ENCODE measurements around the gene WDR18. TPM values are rescaled to one million over a fixed set of nuclear protein-coding genes. Genes with fewer than 3 reads are reported as not detected.

The WDR18 gene
- total RNA-seq, 1 experiment from 2014 or later: 44.0 TPM

GRCh38 chr19:970695-971094 is 13.4 kb upstream of the WDR18 start:
- ATAC-seq: no peak
- intact Hi-C loops (cut with micrococcal nuclease; ENCODE audit: unreplicated experiment) (no loop called here), in situ Hi-C loops (cut with HindIII; ENCODE audit: low pct_unique_long_range_greater_than_20kb, low sequenced_read_pairs) (no loop called here)
- DNase-seq (ENCODE audit: low read depth, low spot score): no peak
- POLR2A ChIA-PET: no interaction called here
- H3K4me1 ChIP-seq (ENCODE audit: control insufficient read depth, insufficient read depth, low read length): no peaks in the 10 kb centered on the region
- H3K27me3 ChIP-seq (ENCODE audit: control insufficient read depth, insufficient read depth, low read length): no peaks in the 10 kb centered on the region
- TF ChIP-seq, protein P1, sequence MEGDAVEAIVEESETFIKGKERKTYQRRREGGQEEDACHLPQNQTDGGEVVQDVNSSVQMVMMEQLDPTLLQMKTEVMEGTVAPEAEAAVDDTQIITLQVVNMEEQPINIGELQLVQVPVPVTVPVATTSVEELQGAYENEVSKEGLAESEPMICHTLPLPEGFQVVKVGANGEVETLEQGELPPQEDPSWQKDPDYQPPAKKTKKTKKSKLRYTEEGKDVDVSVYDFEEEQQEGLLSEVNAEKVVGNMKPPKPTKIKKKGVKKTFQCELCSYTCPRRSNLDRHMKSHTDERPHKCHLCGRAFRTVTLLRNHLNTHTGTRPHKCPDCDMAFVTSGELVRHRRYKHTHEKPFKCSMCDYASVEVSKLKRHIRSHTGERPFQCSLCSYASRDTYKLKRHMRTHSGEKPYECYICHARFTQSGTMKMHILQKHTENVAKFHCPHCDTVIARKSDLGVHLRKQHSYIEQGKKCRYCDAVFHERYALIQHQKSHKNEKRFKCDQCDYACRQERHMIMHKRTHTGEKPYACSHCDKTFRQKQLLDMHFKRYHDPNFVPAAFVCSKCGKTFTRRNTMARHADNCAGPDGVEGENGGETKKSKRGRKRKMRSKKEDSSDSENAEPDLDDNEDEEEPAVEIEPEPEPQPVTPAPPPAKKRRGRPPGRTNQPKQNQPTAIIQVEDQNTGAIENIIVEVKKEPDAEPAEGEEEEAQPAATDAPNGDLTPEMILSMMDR (IDR thresholded peaks at IDR 0.05): no peak; the same call in 1 of the 2 replicates
- CTCF ChIA-PET: interaction anchor here (0.6 kb wide), 1 partner anchor 52 kb away, joined by 4 read pairs; no protein-coding TSS in a partner anchor
- no peak overlapping the region for H3K27ac ChIP-seq (ENCODE audit: low read length)
- H3K9me3 ChIP-seq (ENCODE audit: control insufficient read depth, insufficient read depth, low read depth, low read length): no peaks in the 10 kb centered on the region
- H3K36me3 ChIP-seq (ENCODE audit: control insufficient read depth, insufficient read depth, low read length): peaks cover 5% of the 10 kb centered on the region; the same call in 1 of the 2 replicates
- no TSS peak for BruUV-seq (replicated peaks)
- no peak overlapping the region for H3K4me3 ChIP-seq (ENCODE audit: low read depth in 2 of 2, low read length in 2 of 2)

GRCh38 chr19:971795-972194 is 12.3 kb upstream of the WDR18 start:
- in situ Hi-C loops (cut with HindIII; ENCODE audit: low pct_unique_long_range_greater_than_20kb, low sequenced_read_pairs): no loop called here
- ATAC-seq: no peak
- Histone ChIP-seq H3K27me3 (ENCODE audit: control insufficient read depth, insufficient read depth, low read length) (no peaks in the 10 kb centered on the region), H3K27ac (ENCODE audit: low read length) (no peak overlapping the region), H3K4me1 (ENCODE audit: control insufficient read depth, insufficient read depth, low read length) (no peaks in the 10 kb centered on the region), H3K36me3 (ENCODE audit: control insufficient read depth, insufficient read depth, low read length) (peaks cover 5% of the 10 kb centered on the region; the same call in 1 of the 2 replicates), H3K9me3 (ENCODE audit: control insufficient read depth, insufficient read depth, low read depth, low read length) (no peaks in the 10 kb centered on the region), H3K4me3 (ENCODE audit: low read depth in 2 of 2, low read length in 2 of 2) (no peak overlapping the region)
- DNase-seq (ENCODE audit: low read depth, low spot score): no peak
- BruUV-seq (replicated peaks): no TSS peak
- POLR2A ChIA-PET: no interaction called here
- TF ChIP-seq POLR2AphosphoS5 (IDR thresholded peaks at IDR 0.05; ENCODE audit: low read depth, low read length) (no peak), TCF7L2 (IDR thresholded peaks at IDR 0.05; ENCODE audit: low read depth, low read length) (no peak), SIN3A (IDR thresholded peaks at IDR 0.05; ENCODE audit: borderline replicate concordance, insufficient read depth, low read depth, low read length) (no peak)
- TF ChIP-seq, protein P2, sequence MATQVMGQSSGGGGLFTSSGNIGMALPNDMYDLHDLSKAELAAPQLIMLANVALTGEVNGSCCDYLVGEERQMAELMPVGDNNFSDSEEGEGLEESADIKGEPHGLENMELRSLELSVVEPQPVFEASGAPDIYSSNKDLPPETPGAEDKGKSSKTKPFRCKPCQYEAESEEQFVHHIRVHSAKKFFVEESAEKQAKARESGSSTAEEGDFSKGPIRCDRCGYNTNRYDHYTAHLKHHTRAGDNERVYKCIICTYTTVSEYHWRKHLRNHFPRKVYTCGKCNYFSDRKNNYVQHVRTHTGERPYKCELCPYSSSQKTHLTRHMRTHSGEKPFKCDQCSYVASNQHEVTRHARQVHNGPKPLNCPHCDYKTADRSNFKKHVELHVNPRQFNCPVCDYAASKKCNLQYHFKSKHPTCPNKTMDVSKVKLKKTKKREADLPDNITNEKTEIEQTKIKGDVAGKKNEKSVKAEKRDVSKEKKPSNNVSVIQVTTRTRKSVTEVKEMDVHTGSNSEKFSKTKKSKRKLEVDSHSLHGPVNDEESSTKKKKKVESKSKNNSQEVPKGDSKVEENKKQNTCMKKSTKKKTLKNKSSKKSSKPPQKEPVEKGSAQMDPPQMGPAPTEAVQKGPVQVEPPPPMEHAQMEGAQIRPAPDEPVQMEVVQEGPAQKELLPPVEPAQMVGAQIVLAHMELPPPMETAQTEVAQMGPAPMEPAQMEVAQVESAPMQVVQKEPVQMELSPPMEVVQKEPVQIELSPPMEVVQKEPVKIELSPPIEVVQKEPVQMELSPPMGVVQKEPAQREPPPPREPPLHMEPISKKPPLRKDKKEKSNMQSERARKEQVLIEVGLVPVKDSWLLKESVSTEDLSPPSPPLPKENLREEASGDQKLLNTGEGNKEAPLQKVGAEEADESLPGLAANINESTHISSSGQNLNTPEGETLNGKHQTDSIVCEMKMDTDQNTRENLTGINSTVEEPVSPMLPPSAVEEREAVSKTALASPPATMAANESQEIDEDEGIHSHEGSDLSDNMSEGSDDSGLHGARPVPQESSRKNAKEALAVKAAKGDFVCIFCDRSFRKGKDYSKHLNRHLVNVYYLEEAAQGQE (IDR thresholded peaks at IDR 0.05; ENCODE audit: insufficient read depth in 1 of 2, low read depth in 2 of 2, low read length in 1 of 2): no peak
- intact Hi-C loops (cut with micrococcal nuclease; ENCODE audit: unreplicated experiment): no loop called here
- CTCF ChIA-PET: no interaction called here

- CTCF ChIA-PET: interaction anchor here (0.6 kb wide), 1 partner anchor 362 kb away, joined by 7 read pairs; no protein-coding TSS in a partner anchor
- no peak overlapping the region for H3K27ac ChIP-seq (ENCODE audit: low read length)
- no peaks in the 10 kb centered on the region for H3K27me3 ChIP-seq (ENCODE audit: control insufficient read depth, insufficient read depth, low read length)
- DNase-seq (ENCODE audit: low read depth, low spot score) (no peak), ATAC-seq (no peak)
- POLR2A ChIA-PET: no interaction called here
- H3K9me3 ChIP-seq (ENCODE audit: control insufficient read depth, insufficient read depth, low read depth, low read length): no peaks in the 10 kb centered on the region
- intact Hi-C loops (cut with micrococcal nuclease; ENCODE audit: unreplicated experiment) (no loop called here), in situ Hi-C loops (cut with HindIII; ENCODE audit: low pct_unique_long_range_greater_than_20kb, low sequenced_read_pairs) (no loop called here)
- peaks cover 5% of the 10 kb centered on the region; the same call in 1 of the 2 replicates for H3K36me3 ChIP-seq (ENCODE audit: control insufficient read depth, insufficient read depth, low read length)
- no peak overlapping the region for H3K4me3 ChIP-seq (ENCODE audit: low read depth in 2 of 2, low read length in 2 of 2)
- no TSS peak for BruUV-seq (replicated peaks)
- H3K4me1 ChIP-seq (ENCODE audit: control insufficient read depth, insufficient read depth, low read length): no peaks in the 10 kb centered on the region
- TF ChIP-seq, protein P2 (IDR thresholded peaks at IDR 0.05; ENCODE audit: insufficient read depth in 1 of 2, low read depth in 2 of 2, low read length in 1 of 2): no peak
- TF ChIP-seq, protein P1 (IDR thresholded peaks at IDR 0.05): no peak
- TF ChIP-seq TCF7L2 (IDR thresholded peaks at IDR 0.05; ENCODE audit: low read depth, low read length) (no peak), POLR2AphosphoS5 (IDR thresholded peaks at IDR 0.05; ENCODE audit: low read depth, low read length) (no peak), SIN3A (IDR thresholded peaks at IDR 0.05; ENCODE audit: borderline replicate concordance, insufficient read depth, low read depth, low read length) (no peak)
These were observed 11.9 kb upstream of the WDR18 start for GRCh38 chr19:972281-972680.
